Vagina (tissue), 2 donors: ENCODE results near the gene IFRD1.

Experiments used
- CTCF ChIP-seq, 3 experiments: fragments of 450-650 bp in 2 of 3; fragments of 200-600 bp in 1 of 3; sonication (generic) in 1 of 3; IDR thresholded peaks; one replicate each; pipeline ENCODE4 v1.5.1; 2017 to 2019; ENCODE audit warnings: antibody characterized with exemption in 3 of 3, mild to moderate bottlenecking in 2 of 3, moderate library complexity in 2 of 3
- POLR2A ChIP-seq, 2 donors: fragments of 450-650 bp; IDR thresholded peaks; one replicate each; pipeline ENCODE4 v1.6.1; 2017; ENCODE audit warnings: antibody characterized with exemption in 2 of 2, mild to moderate bottlenecking in 2 of 2, moderate library complexity in 2 of 2
- POLR2AphosphoS5 ChIP-seq, 2 donors: sonication (generic); formaldehyde crosslinking; IDR thresholded peaks; one replicate each; pipeline ENCODE4 v1.9.0; 2017; ENCODE audit warnings: antibody characterized with exemption in 2 of 2, mild to moderate bottlenecking in 2 of 2, low read depth in 1 of 2; ENCODE audit not compliant: insufficient read depth in 1 of 2

- TF ChIP-seq POLR2A (IDR thresholded peaks at IDR 0.05) (no peak), CTCF (IDR thresholded peaks at IDR 0.05) (no peak), POLR2AphosphoS5 (IDR thresholded peaks at IDR 0.05; ENCODE audit: insufficient read depth in 1 of 2, low read depth in 1 of 2) (no peak)
These were observed 70.5 kb downstream of the IFRD1 start for GRCh38 chr7:112520787-112521186.
